Daoy (cell line): ENCODE data around the gene VANGL2. TPM values are rescaled to one million over a fixed set of nuclear protein-coding genes. Genes with fewer than 3 reads are reported as not detected.
A peak's percentile ranks its signal among the peaks of the same experiment; 100 is the strongest.

ENCODE experiments used
- DNase-seq: peaks from one replicate; pipeline ENCODE4 v3.0.0-alpha.2; 2015; ENCODE audit warnings: low read depth
- total RNA-seq: library from RNA; depleted of rRNA; stranded (reverse); fragments of >200 nt; shearing (Covaris generic); gene quantifications from 2 replicates; pipeline ENCODE4 v1.2.3, GENCODE V29; 2014; rRNA removed

Gene VANGL2
- total RNA-seq, result 1.9 and 2.0 TPM in 2 replicates

DNA sequence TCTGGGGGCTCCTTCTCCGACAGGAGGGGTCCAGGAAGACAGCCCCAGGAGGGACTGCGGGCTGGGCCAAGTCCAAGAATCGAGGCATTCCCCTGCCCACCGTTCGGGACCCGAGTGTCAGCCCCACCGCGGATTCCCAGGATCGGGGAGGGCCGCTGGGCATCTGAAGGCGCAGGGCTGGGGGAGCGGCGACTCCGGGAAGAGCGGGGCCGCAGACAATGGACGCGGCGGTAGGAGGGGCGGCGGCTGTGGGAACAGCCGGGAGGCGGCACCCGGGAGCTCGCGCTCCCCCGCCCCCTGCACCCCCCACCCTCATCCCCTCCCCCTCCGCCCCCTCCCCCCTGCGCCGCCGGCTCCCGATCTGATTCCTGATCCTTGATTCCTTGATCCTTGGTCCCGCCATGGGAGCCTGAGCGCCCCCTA is at the start of gene VANGL2:
TSS of gene VANGL2 (plus strand) at position 342 of the 423 bp plus-strand sequence. CDS start 15,274 bp downstream, outside the sequence.
- peak; percentile 86 for DNase-seq

DNA sequence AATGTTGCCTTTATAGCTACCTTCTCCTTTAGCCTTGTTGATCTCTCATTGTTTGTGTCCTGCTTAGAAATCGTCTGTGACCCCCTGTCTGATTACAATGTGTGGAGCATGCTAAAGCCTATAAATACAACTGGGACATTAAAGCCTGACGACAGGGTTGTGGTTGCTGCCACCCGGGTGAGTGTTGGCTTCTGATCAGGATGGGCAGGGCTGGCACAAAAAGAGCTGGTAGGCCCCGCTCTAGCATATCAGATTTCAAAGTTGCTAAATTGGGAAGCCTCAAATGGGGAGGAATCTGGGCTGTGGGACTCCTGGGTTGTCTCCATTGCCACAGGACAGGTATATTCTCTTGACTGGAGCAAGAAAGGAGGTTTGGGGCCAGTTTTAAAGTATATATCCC is 48.7 kb upstream of the VANGL2 start:
- DNase-seq, result no peak

DNA sequence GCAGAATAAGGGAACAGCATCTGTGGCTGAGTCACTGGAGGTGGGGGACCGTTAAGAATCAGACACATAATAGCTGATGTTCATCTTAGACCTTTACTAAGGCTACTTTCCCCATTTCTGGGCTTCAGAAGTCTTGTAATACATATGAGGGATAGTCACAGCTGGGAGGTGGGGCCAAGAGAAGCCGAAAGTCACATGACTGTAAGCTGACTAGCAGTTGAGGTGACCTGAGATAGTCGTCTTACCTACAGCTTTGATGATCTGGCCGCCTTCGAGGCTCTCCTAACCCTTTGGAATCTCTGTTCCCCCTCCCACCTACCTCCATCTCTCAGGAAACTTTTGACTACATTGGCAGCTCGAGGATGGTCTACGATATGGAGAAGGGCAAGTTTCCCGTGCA is 47.8 kb upstream of the VANGL2 start:
- no peak for DNase-seq

DNA sequence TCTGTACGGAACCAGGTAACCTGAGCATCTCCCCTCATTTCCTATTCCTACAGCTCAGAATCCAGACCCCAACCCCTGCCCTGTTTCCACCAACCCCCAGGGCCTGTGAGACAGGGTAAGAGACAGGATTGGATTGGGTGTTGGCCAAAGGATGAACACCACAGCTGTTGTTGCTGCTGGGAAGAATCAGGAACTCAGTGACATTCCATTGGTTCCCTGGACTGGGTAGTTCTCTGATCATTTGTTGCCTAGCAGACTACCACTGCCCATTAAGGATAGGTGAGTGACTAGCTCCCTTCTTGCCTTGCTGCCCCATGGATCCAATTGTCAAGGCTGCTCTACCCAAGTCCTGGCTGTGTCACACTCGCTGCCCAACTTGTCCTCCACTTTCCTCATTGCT is 47.1 kb upstream of the VANGL2 start:
- no peak for DNase-seq

GRCh38 chr1:160354388-160354985 is 45.9 kb upstream of the VANGL2 start:
- DNase-seq, result peak; percentile 12

GRCh38 chr1:160357286-160358002 is 42.9 kb upstream of the VANGL2 start:
- DNase-seq, result no peak

GRCh38 chr1:160358073-160358472 is 42.3 kb upstream of the VANGL2 start:
- DNase-seq, result no peak

DNA sequence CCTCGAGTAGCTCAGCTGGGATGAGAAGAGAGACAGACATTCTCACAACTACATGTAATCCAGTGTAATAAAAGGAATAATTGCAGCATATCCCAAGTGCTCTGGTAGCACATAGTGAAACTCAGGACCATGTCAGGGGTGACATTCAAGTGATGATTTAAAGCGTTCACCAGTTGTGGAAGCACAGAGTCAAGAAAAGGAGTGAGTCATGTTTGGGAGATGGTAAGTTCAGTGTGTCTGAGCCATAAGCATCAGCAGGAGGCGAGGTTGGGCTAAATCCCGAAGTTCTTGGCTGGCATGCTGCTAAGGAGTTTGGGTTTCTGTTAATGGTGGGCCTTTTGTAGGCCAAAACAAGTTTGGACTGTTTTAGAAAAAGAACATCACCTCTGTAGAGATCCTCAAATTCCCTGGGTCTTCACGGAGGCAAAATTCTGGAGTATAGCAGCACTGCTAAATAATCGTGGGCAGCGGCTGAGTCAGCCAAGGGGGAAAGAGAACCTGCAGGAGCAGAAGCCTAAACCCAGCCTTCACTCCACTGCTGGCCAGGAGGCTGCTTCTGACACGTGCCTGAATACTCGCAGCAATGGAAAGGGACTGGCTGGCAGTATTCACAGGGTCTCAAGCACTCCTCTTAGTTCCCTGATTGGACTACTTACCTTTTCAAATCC is 40.7 kb upstream of the VANGL2 start:
- DNase-seq, result no peak

DNA sequence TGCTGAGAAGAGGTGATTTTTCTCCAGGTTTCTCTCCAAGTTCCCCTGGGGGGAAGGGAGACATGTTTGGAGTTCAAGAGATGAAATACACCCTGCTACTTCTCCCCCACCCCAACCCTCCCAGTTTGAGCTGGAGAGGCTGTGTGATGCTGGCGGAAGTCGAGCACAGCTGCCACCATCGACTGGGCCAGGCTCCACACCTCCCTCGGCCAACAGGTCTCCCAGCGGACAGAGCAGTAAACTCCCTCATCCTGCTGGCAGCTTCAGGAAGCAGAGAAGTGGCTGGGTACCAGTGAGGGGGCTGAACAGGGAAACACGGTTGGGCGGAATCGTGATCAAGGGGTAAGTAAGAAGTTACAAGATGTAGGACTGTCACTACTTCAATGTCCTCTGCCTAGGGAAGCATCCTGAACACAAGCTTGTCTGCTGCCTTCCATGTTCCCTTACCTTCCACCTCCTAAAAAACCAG is 40.1 kb upstream of the VANGL2 start:
- DNase-seq, result no peak

- no peak for DNase-seq
These were observed 39.2 kb upstream of the VANGL2 start for GRCh38 chr1:160361199-160361598.

GRCh38 chr1:160361814-160362167 is 38.6 kb upstream of the VANGL2 start:
- DNase-seq, result no peak

DNA sequence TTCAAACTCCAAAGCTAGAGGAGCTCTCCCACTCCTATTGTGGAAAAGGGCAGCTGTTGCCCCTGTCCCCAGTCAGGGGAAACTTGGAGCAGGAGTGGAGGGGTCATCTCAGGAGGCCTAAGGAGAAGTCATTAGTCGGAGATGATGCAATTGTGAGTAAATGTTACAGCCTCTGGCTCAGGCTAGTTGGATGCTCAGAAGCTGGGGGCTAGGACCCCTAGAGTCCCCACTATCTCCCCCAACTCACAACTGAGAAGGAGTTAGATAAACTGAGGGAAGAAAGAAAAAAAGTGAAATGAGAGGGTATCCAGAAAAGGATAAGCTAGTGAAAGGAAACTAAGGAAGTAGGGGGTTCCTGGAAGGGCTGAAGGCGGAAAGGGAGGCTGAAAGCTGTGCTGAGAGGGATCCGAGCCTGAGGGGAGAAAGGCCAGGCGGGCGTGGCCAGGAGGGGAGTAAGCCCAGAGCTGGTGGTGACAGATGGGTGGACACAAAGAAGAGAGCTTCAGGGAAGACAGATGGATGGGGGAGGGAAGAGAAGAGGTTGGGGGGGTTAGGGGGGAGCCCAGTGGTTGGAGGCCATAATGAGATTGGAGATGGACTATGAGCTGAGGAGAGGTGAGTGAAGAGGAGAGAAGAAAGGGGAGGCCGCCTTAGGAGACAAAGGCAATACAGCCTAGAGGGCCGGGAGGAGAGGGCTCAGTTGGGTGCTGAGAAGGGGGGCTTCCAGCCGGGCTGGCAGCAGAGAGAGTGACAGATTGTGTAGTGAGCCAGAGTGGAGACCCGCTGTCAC is 38.0 kb upstream of the VANGL2 start:
- no peak for DNase-seq

- DNase-seq, result no peak
These were observed 37.4 kb upstream of the VANGL2 start for GRCh38 chr1:160363010-160363409.

- no peak for DNase-seq
These were observed 36.2 kb upstream of the VANGL2 start for GRCh38 chr1:160363951-160364735.

- no peak for DNase-seq
These were observed 35.0 kb upstream of the VANGL2 start for GRCh38 chr1:160365325-160365724.

GRCh38 chr1:160366731-160367515 is 33.4 kb upstream of the VANGL2 start, which contains the start of gene NHLH1:
TSS of gene NHLH1 (plus strand) at chr1:160367071. CDS start at chr1:160370732, 3,661 bp downstream.
- no peak for DNase-seq

DNA sequence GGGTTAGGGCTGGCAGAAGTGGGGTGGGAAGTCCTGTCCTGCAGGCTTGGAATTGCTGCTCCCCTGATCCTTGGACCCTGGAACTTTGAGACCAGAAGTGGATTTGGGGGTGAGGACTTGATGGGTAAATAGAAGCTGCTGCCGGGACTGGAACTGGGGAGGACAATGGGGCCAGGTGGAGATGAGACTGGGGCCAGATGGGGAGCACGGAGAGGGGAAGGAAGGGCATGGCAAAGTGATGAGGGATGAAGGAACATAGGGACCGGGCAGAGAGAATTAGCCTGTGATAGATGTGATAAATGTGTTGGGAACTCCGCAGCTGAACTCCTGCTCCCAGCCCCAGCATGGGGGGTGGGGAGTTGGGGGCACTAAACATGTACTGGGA is 32.9 kb upstream of the VANGL2 start:
- no peak for DNase-seq

DNA sequence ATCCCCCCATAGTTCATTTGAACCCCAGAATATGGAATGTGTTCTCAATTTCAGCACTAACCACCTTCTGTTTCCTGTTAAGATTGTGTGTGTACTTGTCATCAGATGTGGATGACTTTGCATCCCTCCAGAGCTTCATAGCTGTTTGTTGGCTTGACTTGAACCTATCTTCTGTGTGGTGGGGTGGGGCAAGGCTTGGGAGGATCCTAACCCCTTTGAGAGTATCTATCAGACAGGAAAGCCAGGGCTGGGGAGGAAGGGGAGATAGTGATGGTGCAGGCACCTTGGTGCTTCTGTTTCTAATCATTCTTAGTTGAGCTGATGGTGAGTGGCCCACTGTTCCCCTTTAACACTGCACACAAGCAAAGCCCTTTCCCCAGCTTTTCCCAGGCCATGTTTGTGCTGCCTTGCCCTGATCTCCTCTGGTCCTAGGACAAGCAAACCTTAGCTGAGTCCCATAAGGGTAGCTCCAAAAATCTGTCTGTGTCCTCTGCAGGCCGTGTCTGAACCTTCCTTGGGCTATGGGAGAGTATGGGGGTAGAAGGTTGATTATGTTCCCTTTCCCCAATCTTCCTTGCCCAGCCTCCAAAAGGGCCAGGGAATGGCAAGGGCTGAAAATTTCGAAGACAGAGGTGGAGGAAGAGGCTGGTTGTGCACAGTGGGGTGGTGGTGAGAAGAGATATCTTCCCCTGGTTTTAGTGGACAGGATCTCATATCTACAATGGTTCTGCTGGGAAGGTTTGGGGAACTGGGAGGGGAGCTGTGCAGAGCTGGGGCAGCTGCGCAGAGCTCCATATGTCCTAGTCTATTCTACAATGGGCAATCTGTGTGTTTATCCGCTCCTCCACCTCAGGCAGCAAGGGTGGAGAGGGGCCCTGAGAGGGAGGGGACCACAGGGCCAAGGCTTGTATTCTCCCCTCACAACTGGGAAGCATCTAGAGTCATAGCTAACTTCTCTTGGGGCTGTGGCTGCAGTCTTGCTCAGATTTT is 32.1 kb upstream of the VANGL2 start:
- no peak for DNase-seq

DNA sequence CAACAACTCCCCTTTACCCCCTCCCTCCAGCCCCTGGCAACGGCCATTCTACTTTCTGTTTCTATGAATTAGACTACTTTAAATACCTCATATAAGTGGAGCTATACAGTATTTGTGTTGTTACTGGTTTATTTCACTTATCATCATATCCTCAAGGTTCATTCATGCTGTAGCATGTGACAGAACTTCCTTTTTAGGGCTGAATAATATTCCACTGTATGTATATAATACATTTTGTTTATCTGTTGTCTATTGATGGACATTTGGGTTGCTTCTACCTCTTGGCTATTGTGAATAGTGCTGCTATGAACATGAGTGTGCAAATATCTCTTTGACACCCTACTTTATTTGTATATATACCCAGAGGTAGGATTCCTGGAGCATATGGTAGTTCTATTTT is 31.3 kb upstream of the VANGL2 start:
- no peak for DNase-seq
